Colon (tissue), 2 donors: ENCODE results near the gene ATG16L1.

Experiments used
- FAIRE-seq: peaks from 2 replicates; lab custom pipeline; 2012; peaks lifted over from hg19 to GRCh38; lab: Jason Lieb, UNC
- donor health status: control.
- donor health status: control.

ATG16L1 gene

DNA sequence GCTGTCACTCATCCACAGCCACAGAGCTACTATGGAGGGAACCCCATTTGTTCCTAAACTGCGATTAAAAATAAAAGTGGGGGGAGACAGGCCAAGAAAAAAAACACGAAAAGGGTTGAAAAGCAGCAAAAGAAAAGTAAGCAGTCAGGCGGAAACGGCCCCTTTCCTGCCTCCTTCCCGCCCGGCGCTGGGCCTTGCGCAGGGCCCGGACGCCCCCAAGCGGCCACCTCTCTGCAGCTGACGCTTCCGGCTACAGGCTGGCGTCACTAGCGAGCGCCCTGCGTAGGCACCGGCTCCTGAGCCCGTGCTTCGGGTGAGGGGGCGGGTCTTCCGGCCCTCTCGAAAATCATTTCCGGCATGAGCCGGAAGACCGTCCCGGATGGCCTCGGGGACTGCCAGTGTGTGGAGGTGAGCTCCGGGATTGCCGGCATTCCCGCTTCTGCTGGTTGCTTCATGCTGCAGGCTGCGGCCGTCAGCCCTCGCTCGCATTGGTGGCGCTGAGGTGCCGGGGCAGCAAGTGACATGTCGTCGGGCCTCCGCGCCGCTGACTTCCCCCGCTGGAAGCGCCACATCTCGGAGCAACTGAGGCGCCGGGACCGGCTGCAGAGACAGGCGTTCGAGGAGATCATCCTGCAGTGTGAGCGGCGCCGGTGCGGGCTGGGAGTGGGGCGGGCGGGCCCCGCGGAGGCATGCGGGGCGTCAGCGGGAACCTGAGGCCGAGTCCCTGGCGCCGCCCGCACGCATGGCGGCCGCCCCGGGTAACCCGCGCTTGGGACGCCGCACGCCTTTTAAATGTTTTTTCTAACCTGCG, at the start of gene ATG16L1:
ATG16L1 (plus strand) TSS at position 368 of the 811 bp plus-strand sequence; CDS start at position 523, 155 bp downstream.
- FAIRE-seq, result no peak

DNA sequence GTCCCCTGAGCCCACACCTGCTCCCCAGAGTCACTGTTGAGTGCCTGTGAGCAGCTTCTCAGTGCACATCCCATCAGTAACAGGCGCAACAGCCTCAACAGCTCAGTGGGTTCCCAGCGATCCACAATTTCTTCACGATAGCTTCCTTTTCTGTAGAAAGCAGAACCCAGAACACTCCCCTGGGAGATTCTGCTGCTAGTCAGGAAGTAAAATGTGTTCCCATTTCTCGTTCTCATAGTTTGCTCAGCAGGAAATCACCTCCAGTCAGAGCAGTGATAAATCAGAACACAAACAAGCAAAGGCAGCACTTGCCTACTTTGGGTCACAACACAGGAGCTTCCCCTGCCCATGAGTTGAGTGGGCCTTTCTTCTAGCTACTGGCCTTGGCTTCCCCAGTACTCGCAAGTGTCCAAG, 48.9 kb upstream of the ATG16L1 start:
- no peak for FAIRE-seq

DNA sequence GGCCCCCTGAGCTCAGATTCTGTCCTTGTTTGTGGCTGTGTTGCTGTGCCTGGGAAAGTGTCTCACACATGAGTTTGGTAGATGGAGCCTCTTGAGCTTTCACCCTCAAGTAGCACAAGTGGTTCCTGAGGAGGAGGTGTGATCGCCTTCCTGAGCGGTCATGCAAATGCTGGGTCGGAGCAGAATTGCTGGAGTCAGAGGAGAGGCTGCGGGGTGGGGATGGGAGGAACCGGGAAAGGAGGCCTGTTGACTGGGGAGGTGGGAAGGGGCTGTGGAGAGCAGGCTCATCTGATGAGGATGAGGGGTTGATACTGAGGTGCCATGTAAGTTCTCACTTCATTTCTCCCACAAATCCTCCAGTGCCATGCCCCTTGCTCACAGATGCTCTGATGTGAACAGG, 48.4 kb upstream of the ATG16L1 start:
- FAIRE-seq, result no peak

DNA sequence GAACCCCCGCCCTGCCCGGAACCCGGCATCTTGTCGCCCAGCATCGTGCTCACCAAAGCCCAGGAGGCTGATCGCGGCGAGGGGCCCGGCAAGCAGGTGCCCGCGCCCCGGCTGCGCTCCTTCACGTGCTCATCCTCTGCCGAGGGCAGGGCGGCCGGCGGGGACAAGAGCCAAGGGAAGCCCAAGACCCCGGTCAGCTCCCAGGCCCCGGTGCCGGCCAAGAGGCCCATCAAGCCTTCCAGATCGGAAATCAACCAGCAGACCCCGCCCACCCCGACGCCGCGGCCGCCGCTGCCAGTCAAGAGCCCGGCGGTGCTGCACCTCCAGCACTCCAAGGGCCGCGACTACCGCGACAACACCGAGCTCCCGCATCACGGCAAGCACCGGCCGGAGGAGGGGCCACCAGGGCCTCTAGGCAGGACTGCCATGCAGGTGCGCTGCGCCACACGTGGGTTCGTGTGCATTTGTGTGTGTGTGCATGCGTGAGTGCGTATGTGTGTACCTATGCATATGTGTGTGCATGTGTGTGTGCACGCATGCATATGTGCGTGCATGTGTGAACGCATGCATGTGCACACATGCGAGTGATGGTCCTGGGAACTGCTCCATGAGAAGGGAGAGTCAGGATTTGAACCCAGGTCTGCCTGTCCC, 47.1 kb upstream of the ATG16L1 start:
- FAIRE-seq, result no peak

DNA sequence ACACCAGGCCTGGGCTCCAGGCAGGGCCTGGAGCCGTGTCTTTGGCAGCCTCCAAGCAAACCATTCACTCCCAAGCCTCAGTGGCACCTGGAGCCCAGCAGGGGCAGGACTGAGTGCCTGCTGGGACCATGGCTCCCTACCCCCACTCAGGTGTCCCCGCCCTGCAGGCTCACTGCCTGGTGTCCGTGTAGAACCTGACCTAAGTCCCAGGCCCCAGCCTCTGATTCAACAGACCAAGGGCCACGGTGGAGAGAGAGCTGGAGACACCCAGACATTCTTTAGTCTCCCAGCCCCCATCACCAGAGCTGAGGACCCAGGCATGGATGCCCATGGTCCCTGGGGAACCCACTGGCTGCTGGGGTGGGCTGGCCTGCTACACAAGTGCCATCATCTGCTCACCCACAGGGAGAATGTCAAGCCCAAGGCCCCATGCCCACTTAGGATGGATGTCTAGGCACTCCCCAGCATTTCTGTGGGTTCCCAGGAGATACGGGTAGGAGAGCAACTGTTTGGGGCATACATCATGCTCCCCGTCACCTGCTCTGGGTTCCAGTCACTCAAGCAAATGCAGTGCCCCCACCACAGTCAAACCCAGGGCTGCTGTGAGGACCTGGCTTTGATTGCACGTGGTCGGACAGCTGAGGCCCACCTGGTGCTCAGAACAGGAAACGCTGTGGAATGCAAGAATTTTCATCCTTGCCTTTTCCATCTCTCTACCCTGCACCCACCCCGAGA, 42.9 kb upstream of the ATG16L1 start:
- FAIRE-seq, result no peak

DNA sequence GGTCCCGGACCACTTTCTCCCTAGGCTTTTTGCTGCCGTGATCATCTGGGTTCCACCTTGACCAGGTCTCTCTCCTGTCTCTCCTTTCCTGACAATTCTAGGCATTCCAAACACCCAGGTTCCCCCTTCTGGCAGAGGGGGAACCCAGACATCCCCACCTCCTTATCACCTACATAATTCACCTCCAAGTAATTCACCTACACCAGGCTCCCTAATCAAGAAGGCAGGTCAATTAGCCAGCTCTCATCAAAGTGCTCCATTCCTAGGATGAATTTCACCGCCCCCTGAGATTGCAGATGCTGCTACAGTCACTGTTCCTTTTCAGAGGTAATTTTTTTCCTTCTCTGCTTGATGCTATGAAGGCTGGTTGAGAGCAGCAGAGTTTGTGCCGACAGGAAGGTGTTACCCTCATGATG, 42.3 kb upstream of the ATG16L1 start:
- FAIRE-seq, result no peak

DNA sequence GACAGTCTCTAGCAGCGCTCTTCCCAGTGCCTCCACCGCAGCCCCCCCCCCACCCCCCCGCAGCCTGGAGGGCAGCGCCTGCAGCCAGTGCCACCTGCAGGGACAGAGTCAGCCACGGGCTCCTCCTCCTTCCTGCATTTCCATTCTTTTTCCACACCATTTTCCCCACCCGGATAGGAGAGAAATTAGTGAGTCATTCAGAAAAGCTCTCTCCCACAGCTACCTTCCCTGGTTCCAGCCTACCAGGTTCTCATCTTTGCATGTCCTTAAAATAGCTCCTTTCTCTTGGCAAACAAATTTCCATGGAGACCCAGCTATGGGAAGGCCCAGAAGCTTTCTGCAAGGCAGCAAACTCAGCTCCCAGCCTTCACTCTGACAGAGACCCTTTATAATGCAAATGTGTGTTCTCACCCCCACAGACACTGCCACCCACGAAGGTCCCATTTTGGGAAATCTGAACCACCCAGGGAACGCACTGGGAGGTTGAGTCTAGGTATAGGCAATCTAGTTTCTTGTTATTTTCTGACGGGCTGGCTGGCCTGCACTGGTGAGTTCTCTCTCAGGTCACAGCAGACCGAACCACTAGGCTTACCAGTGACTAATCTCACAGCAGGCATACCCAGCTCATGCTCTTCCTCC, 41.8 kb upstream of the ATG16L1 start:
- no peak for FAIRE-seq

DNA sequence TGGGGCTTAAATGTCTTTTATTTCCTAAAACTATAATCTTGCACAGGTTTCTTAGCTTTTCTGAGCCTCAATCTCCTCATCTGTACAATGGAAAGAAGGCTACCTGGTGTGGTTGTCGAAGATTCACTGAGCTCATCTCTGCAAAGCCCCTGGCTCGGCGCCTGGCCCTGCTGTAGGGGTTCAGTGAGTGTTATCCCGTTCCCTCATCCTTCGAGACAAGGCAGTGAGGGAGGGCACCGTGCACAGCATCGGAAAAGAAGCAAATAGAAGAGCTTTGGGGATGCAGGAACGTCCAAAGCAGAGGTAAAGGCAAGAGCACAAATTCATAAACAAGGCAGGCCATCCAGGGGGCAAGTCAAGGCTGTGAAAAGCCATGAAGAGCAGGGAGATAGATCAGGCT, 41.2 kb upstream of the ATG16L1 start:
- no peak for FAIRE-seq

DNA sequence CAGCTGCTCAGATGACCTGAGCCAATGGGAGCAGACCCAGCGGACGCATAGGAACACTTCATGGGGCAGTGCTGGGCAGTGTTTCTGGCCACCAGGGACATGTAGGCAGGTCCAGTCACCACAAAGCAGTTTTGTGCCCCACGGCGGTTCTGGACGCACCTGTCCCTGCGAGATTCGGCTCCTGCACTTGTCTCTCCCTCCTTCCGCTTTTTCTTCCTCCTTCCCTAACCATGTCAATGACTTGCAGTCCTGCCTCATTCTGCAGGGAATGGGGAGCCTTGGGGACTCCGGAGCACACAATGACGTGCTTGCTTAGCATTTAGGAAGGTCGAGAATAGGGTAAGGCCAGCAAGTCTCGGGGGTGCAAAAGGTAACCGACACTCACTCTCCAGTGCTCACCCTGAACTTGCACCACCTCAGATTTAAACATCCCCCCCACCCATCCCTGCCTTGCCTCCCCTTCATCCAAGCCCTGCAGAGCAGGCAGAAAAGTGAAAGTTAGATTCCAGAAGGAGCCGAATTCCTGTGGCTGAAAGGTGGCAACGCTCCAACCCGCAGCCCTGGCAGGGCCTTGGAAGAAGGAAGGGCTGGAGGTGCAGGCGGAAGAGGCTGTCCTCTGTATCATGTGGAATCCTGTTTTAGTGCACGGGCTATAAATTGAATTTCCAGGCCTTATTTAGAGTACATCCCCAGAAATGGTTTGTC, 40.5 kb upstream of the ATG16L1 start:
- FAIRE-seq, result no peak

DNA sequence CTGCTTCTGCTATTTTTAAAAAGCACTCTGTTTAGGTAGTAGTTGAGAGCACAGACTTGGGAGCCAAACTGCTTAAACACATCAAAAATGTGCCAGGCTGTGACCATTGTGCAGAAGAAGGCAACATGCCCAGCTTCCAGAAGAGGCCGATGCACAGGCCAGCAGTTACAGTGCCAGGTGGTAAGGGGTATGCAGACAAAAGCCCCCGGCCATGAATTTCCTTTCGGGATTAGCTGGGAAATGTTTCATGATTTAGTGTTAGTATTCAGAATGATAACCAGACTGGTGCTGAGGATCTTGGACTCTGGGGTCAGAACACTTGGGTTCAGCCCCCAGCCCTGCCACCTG, 40.0 kb upstream of the ATG16L1 start:
- no peak for FAIRE-seq

DNA sequence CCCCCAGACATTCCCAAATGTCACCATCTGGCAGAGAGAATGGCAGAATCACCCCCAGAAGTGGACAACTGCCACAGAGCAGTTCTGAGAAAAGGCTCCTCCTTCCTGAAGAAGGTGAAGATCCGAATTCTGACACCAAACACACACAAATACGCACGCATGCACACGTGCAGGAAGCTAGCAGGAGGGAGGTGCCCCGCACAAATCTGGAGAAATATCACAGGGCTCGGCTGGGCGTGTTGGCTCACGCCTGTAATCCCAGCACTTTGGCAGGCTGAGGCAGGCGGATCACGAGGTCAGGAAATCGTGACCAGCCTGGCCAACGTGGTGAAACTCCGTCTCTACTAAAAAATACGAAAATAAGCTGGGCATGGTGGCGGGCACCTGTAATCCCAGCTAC, 38.5 kb upstream of the ATG16L1 start:
- FAIRE-seq, result no peak

DNA sequence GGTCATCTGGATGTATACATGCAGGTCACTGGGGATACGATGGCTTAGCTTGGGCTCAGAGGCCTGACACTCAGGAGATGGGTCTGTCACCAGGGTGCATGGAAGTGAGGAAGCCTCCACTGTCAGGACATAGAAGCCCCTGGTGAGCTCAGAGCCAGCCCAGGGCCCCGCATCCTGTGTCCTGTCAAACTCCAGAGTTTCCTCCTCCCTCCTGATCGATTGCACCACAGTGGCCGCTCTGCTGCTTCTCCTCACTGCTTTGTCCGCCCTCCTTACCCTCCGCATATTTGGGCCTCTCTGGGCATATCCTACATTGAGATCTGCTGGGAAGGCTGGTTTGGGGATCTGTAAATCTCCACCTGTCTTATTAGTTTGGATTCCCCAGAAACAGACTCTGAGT, 37.5 kb upstream of the ATG16L1 start:
- no peak for FAIRE-seq

DNA sequence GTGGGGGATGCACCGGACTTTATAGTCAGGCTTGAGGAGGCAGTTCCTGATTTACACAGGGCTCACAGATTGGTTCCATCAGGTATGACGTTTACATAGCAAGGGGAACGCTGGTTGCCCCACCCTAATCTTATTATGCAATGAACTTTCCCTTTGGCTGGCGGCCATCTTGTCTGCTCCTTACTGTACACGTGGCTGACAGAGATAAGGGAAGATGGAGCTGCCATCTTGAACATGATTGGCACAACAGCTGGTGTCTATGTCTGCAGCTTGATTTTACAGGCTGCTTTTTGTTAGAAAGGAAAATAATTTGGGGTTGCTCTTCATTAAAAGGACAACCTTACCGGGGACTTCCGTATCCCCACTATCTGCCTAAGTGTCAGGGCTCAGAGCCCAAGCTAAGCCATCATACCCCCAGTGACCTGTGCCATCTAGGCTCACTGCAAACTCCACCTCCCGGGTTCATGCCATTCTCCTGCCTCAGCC, 33.5 kb upstream of the ATG16L1 start:
- no peak for FAIRE-seq

DNA sequence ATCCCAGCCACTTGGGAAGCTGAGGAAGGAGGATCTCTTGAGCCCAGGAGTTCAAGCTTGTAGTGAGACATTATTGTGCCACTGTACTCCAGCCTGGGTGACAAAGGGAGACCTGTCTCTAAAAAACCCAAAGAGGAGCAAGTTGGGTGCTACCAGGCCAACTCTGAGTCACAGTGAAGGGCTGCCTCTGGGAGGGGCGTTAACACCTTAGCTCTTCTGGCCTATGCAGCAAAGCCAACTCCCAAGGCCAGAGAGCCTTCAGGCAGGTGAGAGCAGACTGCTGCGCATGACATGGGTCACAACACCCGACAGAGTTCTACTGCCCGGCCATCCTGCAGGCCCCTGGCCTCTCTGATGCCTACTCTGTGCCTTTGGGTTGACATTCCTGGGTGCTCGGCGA, 32.6 kb upstream of the ATG16L1 start:
- FAIRE-seq, result no peak

DNA sequence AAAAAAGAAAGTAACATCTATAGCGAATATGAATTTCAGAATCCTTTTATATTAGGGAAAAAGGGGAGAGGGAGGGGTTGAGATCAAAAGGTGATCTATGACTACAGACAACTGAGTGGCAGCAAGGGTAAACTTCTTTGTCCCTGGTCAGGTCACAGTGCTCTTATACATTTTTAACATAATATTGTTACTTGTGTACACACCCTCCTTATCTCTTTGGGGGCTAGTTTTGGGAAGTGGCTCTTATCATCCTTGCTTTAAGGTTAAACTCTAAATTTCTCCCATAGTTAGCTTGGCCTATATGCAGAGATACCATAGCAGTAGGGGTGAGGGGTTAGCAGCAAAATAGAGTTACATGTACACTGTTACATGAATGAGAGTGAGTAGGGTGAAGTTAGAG, 31.6 kb upstream of the ATG16L1 start:
- no peak for FAIRE-seq

DNA sequence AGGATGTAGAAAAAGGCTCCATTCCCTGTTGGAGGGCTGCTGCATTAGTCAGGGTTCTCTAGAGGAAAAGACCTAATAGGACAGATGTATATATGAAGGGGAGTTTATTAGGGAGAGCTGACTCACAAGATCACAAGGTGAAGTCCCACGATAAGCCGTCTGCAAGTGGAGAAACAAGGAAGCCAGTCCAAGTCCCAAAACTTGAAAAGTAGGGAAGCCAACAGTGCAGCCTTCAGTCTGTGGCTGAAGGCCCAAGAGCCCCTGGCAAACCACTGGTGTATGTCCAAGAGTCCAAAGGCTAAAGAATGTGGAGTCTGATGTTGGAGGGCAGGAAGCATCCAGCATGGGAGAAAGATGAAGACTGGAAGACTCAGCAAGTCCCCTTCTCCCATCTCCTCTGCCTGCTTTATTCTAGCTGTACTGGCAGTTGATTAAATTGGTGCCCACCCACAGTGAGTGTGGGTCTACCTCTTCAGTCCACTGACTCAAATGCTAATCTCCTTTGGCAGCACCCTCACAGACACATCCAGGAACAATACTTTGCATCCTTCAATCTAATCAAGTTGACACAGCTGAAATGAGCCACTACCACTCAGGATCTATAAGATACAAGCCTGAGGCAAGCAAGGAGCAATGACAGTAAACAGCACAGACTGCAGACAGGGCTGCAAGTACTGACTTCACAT, 30.0 kb upstream of the ATG16L1 start:
- no peak for FAIRE-seq

DNA sequence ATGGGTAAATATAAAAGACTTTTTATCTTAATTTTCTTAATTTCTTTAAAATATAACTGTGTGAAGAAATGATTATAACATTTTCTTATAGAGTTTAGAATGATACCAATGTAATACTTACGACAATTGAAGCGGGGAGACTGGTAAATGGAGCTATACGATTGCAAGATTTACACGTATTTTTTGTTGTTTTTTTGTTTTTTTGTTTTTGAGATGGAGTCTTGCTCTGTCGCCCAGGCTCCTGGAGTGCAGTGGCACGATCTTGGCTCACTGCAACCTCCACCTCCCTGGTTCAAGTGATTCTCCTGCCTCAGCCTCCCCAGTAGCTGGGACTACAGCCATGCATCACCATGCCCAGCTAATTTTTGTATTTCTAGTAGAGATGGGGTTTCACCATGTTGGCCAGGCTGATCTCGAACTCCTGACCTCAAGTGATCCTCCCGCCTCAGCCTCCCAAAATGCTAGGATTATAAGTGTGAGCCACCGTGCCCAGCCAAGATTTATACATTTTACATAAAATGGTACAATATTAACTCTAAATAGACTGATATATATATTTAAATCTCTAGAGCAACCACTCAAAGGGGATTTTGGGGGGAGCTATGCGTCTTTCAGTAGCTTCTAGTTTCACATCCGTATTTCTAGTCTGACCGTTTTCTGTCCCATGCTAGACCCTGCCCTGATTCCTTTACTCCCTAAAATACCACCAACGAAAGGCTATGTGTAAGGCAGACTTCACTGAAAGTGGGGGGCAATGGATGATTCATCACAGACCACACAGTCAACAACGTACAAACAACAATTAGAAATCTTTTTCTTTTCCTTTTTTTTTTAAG, 28.2 kb upstream of the ATG16L1 start:
- no peak for FAIRE-seq

DNA sequence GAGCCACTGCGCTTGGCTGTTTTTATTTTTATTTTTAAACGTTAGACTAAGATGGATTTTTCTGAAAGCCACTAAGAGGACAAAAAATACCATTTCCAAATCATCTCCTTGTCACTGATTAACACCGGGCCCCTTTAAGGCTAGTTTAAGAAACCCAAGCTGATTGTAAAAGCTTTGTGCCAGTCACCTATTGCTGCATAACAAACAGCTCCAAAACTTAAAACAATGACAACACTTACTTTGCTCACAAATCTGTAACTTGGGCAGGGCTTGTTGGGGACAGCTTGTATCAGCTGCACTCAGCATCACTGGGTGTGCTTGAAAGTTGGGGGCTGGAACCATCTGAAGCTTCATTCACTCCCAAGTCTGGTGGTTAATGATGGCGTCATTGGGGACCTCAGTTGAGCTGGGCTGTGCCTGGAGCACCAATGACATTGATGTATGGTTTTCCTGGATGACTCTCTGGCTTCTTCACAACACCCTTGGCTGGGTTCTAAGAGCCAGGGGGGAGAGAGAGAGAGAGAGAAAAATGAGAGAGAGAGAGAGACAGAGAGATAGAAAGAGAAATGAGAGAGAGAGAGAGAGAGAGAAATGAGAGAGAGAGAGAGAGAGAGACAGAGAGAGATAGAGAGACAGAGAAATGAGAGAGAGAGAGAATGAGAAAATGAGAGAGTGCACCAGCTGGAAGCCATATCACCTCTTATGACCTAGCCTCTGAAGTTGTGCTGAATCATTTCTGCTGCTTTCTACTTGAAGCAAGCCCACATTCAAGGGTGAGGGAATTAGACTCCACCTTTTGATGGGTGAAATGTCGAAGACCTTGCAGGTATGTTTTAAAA, 26.0 kb upstream of the ATG16L1 start:
- no peak for FAIRE-seq

DNA sequence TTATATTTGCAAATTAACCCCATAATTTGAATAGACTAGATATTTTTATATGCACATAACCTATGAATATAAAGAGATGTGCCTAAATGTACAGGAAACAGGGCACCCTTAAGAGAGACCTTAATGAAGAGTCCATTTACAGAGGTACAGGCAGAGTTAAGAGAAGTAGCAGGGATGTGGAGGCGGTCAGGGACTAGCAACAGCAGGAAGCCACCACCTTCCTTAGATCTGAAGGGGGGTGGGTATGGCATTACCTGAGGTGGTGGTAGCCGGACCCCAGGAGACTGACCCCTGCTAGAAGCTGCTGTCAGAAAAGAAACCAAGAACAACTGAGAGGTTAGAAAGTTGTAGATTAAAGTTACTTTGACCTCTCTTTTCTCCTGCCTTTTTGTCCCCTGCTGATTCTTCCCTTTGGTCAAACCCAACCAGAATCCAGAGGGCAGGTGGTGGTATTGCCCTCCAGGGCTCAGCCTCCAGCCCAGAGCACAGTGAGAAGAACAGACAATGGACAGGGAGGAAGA, 24.9 kb upstream of the ATG16L1 start:
- FAIRE-seq, result no peak
